Dermis microvascular lymphatic vessel endothelial cell (primary cell): ENCODE measurements around the gene SCRN2. TPM values are rescaled to one million over a fixed set of nuclear protein-coding genes. Genes with fewer than 3 reads are reported as not detected.
A peak's percentile ranks its signal among the peaks of the same experiment; 100 is the strongest.

Source experiments
- DNase-seq, 2 donors: peaks; one replicate each; pipeline versions ENCODE4 v3.0.0 to v3.0.0-alpha.2; 2010; ENCODE audit warnings: low read depth in 2 of 2
- total RNA-seq: library from RNA; depleted of rRNA; stranded (reverse); fragments of >200 nt; gene quantifications from 2 replicates; pipeline ENCODE4 v1.2.1, GENCODE V29; 2014

Gene SCRN2
- total RNA-seq, 1 donor from 2014 or later = 24.1 TPM

DNA sequence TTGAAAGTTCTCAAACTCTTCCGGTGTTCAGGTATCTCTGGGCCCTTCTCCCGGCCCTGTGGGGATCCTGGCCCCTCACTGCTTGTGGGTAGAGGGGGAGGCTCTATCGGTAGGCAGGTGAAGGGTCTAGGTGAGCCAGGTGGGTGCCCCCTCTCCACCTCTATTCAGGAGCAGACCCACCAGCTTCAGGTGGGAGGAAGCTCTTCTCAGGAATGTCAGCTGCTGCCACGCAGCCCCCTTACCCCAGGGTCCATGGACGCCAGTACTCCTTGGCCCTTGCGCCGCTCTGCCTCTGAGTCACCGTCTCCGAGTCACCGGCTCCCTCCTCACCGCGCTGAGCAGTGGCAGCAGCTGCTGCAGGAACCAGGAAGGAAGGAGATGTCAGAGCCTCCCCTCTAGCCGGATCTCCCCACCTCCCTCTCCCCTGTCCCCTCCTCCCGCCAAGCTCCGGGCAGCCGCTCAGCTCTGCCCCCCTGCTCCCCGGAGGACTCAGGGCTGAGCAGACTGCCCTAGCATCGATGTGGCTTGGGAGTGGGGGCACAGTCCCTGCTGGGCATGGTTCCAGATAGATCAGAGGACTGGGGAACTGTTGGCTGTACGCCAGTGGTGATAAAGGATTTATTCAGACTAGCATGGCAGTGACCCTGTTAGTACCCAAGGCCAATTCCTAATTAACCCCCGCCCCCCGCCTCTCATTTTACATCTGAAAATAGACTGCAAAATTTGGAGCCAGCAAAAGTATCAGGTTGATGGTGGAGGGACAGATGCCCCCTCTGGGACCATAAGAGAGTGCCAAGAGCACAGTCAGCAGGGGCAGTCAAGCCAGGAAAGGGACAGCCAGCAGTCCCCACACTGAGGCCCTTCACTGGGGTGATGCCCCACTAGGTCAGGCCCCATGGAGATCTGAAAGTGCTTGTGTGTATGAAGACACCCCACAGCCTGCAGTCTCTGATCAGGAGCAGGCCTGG, 19.4 kb downstream of the SCRN2 start, which contains the start of gene OSBPL7:
TSS of gene OSBPL7 (minus strand) at position 371 of the 968 bp plus-strand sequence. CDS start 1,516 bp downstream, outside the sequence.
- DNase-seq = peak; percentile 65 to 93

DNA sequence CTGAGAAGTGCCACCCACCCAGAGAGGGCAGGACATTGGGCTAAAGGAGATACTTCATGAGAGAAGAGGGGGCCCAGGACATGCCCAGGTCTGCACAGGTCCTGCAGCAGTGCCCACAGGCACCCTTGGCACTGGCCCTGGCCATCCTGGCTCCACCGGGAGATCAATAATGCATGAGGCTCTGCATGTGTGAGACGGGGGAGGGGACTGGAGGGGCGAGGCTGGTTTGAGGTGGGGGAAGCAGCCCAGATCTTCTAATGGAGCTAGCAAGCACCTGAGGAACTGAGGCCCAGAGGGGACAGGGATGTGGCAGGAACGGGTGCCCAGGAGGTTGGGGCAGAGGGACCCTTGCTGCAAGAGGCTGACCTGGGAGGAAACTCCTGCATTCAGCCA, 20.0 kb downstream of the SCRN2 start:
- no peak for DNase-seq

DNA sequence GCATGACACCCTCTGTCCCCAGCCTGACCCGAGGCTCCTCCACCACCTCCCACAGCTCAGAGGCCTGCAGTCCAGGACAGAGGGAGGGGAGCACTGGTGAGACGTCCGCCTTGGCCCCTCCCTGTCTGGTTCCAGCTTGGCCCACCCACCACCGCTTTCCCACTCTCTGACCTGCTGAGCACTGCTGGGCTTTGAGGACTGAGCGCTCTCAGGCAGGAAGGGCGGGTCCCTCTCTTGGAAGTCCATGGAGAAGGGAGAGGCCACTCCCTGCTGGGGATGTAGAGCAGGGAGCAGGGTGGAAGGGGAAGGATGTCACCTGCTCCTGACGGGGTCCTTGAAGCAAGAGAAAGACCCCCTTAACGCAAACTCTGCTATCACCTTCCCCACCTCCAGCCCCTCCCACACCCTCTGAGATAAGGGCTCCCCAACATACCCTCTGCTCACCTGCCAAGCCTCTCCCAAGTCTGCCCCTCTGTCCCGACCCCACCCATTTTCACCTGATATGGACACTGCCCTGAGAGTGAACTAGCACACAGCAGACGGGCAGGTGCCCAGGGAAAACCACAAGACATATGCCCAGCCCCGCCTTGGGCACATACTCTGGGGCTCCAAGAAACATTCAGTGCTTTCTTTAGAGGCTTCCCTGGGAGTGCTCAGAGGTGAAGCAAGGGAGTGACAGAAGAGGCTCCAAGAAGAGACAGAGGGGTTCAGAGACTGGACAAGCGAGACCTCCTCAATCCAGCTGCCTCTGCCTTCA, 20.9 kb downstream of the SCRN2 start:
- no peak for DNase-seq

DNA sequence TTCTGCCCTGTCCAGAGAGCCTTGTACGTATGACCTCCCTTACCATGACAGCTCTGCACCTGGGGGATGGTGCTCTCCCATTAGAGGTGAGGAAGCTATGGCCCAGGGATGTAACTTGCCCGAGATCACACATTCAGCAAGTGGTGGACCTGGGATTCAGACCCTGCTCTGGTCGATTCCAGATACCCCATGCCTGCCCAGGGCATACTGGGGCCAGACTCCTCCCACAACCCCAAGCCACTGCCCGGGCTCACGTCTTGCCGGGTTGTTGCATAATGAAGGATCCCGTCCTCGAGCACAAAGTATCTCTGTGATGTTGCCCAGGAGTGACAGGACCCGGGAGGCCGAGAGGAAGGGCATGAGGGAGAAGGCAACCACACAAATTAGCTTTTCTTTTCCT, 21.6 kb downstream of the SCRN2 start:
- no peak for DNase-seq

DNA sequence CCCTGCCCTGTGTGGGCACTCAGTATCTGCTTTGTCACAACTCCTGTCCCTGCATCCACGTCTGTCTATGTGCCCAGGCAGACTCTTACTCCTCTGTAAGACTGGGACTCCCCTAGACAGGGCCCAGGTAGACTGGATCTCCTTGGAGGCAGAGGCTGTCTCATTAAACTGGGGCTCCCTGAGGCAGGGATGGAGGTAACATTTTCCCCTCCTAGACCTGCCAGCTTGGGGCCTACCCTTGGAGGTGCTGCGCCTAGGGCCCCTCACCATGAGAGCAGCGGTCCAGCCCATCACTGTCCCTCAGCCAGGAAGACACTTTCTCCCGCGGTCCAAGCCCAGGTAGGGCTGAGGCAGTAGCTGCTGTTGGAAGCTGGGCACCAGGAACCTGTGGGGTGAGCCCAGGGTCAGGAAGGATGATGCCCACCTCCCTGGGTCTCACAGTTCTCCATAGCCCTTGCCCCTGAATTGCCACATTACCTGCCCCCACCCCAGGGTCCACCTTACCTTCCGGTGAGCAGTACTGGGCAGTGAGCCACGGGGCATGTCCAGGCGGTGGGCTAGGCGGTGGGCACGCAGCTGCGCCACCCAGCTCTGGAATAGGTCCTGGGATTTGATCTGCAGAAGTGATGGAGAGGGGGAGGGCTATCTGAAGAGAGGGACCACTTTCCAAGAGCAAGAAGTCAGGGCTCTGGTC, 22.9 kb downstream of the SCRN2 start:
- DNase-seq = no peak

DNA sequence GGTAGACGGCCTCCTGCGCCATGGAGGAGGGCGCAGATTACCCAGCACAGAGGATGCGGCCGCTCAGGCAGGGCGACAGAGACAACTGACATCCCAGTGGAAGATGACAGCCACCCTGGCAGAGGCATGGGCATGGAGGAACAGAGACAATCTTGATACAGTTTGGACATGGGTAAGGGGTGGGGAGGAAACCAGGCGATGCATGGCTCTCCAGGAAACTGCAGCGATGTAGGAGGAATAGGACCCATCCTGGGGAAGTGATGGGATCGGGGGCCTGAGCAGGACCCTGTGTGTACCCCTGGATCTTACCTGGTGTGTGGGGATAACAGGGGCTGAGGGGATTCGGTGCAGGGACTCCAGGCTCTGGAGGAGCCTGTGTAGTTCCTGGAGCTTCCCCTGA, 24.1 kb downstream of the SCRN2 start:
- no peak for DNase-seq

DNA sequence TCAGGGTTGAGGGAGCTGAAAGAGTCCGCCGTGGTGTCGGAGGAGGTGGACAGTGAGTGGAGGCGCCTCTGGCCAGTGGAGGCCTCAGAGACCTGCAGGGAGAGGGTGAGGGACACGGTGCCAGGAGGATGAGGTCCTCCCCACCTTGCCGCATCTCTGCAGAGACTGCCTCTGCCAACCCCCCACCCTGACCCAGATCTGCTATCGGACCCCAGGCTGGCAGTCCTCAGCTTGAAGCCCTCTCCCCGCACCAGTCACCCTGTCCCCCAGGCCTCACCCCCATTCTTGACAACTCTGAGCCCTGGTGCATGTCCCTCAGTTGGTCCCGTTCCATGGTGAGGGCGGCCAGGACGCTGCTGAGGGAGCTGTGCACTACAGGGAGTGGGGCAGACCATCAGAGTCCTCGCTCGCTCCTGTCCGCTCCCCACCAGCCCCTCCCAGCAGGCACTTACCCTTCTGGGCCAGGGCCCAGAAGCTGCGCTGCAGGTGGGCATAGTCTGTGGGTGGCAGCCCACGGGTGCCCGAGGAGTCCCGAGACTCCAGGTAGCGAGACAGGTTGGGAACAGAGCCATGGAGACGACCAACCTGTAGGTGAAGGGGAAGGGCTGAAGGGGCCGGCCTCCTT, 24.9 kb downstream of the SCRN2 start:
- no peak for DNase-seq

DNA sequence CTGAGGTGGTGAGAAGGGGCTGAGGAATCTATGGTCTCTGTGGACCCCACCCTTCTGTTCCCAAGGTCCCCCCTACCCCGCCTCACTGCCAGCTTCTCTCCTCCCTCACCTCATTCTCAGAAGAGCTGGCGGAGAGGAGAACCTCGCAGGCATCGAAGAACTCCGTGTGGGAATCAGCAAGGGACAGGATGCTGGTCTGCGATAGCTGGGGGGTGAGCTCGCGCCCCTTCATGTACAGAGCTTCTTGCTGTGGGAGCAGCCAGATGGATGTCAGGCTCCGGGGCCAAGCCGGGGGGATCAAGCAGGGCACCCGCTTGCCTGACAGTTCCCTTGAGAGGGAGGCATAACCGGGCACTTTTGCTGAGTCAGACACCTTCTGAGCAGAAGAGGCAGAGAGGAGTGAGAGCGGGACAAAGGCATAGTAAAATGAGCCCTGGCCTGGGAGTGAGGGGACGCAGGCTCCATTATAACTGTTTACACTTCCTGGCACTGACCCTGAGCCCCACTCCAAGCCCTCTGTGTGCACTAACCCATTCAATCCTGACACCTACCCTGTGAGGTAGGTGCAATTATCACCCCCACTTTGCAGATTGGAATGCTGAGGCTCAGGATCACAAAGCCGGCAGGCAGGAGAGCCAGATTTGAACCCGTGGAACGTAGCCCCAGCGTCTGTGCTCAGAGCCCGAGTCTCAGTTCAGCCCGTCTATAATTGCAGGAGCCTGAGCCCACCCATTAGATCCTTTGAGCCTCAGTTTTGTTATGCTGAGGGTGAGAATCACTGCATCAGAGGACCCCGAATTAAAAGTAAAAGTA, 25.8 kb downstream of the SCRN2 start:
- no peak for DNase-seq

DNA sequence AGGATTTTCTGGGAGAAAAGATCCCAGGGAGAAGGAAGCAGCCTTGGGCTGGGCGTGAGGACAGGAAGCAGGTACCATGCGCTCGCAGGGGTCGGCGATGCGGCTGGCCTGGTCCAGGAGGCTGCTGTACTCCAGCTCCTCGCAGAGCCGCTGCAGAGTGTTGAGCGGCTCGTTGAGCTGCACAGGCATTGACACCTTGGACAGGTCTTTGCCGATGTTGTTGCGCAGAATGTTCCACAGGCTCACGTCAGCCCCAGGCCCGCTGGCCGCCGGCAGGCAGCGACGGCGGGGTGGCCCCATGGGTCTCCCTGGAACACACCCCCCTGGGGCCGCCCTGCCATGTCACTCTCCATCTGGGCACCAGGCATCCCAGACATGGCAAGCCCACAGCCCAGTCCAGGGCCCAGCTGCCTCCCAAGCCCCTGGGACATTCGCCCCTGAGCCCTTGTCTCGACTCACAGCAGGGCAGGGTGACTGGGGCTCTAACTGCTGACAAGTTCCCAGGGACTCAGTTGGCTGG, 27.5 kb downstream of the SCRN2 start:
- DNase-seq = no peak

DNA sequence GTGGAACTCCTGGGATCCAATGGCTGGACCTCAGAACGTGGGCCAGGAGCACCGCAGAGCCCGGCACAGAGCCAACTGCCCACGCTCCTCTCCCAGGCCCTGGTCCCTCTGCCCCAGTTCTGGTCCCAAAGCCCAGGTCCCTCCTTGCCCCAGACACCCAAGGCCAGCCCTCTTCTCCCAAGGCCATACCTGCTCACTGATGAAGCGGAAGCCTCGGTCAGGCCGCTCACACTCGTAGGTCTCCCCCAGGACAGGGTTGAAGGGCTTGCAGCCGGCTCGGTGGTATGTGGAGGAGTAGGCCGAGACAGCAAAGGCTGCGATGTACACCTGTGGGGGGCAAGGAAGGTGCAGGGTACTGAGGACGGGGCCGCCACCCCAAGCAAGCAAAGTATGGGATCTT, 28.0 kb downstream of the SCRN2 start:
- DNase-seq = no peak

DNA sequence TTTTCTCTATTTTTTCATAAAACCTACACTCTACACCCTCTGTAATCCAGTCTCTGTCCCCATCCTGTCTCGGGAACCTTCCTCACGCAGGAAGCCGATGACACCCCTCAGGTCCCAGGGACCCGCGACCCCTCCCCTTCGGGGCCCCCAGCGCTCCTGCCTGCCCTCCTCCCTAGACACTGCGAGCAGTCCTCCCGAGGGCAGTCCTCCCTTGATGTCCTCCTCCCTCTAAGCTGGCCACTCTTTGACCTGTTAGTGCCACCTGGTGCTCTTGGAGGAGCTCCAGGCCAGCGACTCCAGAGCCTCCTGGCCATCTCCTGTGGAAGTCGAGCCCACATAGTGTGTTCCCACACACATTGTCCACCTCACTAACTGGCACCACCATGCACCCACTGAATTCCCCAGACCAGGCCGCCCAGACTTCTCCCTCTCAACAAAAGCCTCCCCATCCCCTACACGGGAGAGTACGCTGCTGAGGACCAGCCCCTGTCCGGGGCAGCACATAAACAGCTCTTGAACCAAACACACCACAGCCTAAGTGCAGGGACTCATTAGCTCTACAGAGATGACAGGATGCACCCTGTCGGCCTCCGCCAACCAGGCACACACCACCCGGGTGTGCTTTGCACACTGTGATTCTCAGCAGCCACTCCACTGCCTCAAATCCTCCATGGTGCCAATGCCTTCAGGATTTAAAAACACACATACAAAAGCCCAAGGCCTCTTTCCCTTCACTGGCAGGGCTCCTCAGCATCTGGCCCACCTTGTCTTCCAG, 28.7 kb downstream of the SCRN2 start:
- DNase-seq = no peak

DNA sequence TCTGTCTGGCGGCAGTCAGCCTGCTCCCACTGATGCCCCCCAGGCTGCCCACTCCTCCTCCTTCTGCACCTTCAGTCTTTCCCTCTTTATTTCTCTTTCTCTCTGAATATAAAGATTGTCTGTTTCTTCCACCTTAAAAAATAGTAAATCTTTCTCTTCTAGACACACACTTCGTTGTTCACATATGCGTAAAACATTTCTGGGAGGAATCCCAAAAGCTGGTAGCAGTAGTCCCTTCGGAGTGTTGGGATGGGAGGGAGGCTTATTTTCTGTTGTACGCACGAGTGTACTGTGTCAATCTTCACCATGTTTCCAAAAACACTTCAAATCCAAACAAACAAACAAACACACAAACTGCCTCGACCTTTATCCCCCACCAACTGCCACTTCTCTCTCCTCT, 29.4 kb downstream of the SCRN2 start:
- no peak for DNase-seq

DNA sequence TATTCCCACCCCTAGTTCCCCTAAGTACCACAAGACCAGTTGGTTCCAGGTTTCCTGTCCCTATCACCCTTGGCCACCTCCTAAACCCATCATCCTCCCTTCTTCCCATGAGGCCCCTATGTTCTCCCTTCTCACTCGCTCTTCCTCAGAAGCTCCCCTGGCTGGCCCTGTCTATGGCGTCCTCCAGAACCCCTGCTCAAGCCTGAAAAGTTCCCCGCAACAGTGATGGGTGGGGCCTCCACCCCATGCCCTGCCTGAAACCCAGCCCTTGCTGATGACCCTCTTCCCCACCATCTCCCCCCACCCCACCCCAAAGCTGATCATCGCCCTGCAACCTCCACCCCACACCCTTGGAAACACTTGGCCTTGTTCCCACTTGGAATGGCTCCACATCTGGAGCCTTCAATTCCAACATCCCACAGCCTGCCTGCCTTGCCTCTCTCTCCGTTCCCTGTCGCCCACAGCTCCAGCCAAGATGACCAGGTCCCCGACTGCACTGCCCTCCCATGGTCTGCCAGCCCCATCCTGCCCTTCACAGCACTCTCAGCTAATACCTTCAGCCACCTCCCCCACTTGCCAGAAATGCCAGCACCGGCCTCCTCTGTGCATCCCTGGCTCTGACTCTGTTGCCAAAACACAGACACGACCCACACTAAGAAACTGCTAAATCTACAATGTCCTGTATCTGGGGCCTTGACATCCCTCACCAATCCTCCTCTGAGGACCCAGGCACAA, 30.0 kb downstream of the SCRN2 start:
- DNase-seq = no peak

DNA sequence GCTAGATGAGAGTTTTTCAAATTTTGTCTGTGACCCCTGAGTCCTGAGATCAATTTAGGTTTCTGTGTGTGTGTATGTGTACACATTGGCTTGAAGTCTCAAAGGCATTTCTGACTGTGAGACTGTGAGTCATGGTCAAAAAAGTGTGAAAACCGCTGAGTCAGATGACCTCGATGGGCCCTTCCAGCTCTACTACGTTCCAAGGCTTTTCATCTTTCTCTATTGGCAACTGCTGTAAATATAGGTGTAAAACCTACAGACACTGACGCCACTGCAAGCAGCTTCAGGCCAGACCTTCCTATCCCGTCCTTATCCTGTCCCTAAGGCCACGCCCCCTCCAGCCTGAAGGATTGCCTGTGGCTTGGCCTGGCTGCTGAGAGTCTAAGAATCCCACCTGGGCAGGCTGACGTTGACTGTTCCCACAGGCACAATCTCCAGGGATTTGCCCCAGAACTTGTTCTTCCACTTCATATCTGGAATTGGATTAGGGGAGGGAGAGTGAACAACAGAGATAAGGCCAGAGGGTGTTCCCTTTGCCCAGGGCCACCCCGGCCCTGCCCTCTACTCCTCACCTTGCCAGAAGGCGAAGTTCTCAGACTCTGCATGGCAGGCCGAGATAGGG, 30.8 kb downstream of the SCRN2 start:
- DNase-seq = peak in 1 of 2 donors; percentile 75

DNA sequence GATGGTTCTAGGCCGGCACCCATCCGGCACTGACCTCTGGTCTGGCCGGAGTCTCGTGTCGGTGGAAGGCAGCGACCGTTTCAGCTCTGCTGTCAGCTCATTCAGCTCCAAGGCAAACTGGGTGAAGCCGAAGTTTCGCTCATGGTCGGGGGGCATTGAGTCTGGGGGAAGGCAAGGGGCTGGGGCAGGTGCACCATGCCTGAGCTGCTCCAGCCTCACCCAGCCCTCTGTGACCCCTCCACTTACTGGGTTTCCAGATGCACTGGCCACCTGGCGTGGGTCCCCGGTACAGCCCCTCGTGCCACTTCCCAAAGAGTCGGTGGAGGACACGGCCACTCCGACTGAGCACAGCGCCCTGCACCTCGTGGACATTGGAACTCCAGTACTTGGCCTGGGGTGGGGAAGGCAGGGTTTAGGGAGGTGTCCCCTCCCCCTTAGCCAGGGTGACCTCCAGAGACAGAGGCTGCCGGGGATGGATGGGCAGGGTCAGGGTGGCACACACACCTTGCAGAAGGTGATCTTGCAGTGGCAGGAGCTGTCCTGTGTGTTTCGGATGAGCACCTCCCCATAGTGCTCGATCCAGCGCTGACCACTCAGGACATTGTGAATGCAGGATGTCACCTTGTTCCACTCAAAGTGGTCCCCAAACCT, 32.1 kb downstream of the SCRN2 start:
- DNase-seq = no peak

DNA sequence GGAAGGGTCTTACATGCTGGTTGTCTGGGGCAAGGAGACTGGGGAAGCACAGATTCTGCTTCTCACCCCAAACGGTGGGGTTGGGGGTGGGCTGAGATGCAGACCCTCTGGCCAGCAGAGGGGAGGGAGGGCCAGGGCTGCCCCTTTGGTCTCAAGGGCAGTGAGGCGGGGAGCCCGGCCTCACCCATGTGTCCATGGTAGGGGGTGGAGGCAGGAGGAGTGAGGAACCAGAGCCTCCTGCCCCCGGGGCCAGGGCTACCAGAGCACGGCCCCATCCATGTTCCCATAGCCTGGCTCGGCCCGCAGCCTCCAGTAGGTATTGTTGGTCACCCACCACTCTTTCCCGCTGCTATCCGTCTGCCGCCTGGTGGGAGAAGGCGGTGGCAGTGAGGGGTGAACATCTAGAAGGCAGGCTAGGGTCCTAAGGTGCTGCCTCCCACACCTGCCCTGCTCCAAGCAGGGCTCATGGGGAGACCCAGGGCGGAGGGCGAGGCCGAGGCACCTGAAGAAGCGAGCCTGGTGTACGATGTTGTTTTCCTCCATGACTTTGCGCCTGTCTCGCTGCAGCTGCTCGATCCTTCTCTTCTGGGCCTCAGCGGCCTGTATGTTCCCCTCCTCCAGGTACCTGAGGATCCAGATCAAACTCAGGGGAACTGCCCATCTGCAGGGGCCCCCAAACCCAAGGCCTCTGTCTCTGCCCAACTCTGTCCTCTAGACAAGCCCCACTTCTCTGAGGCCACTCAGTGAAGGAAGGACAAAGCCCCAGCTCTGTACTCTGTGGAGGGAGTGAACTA, 32.8 kb downstream of the SCRN2 start:
- no peak for DNase-seq

DNA sequence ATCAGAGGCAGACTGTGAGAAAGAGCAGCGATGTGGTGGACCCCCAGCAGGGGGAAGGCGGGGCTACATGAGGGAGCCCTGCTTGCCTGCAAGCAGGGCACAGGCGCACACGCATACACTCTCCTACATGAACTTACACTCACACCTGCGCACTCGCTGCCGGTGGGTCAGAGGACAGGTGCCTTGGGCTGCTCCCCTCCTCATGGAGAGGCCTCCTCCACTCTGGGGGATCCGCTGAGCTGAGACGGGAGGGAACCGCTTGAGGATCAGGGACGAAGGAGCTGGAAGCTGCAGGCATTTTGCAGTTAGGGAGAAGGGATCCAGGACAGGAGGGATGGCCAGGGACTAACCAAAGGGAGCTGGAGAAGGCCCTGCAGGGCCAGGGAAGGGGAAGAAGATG, 33.7 kb downstream of the SCRN2 start:
- DNase-seq = no peak
